ENCODE data around the gene C7orf57.

C7orf57 gene

GRCh38 chr7:48038815-48039506 lies 3.6 kb downstream of the C7orf57 start:
- Mint-ChIP-seq H3K27me3 (ENCODE audit: low read depth, poor library complexity) (peaks cover 55% of the 10 kb centered on the region), H3K4me1 (peaks cover 8% of the 10 kb centered on the region), H3K4me3 (no peak overlapping the region), H3K36me3 (ENCODE audit: low read depth) (no peaks in the 10 kb centered on the region), H3K27ac (no peak overlapping the region), H3K9me3 (no peaks in the 10 kb centered on the region)
- no peak for DNase-seq
- TF ChIP-seq CTCF (IDR thresholded peaks at IDR 0.05), result no peak

- H3K9me3 Mint-ChIP-seq, result no peaks in the 10 kb centered on the region
- no peak for DNase-seq
- no peak overlapping the region for H3K4me3 Mint-ChIP-seq
- peaks cover 17% of the 10 kb centered on the region for H3K4me1 Mint-ChIP-seq
- H3K27ac Mint-ChIP-seq, result no peak overlapping the region
- H3K36me3 Mint-ChIP-seq (ENCODE audit: low read depth), result no peaks in the 10 kb centered on the region
- H3K27me3 Mint-ChIP-seq (ENCODE audit: low read depth, poor library complexity), result peaks cover 43% of the 10 kb centered on the region
- no peak for TF ChIP-seq CTCF (IDR thresholded peaks at IDR 0.05)
Observed at GRCh38 chr7:48040944-48041652, 5.8 kb downstream of the C7orf57 start.

GRCh38 chr7:48041653-48041970 lies 6.3 kb downstream of the C7orf57 start:
- H3K36me3 Mint-ChIP-seq (ENCODE audit: low read depth), result no peaks in the 10 kb centered on the region
- no peak for DNase-seq
- H3K4me3 Mint-ChIP-seq, result no peak overlapping the region
- H3K4me1 Mint-ChIP-seq, result peaks cover 18% of the 10 kb centered on the region
- H3K9me3 Mint-ChIP-seq, result no peaks in the 10 kb centered on the region
- peaks cover 38% of the 10 kb centered on the region for H3K27me3 Mint-ChIP-seq (ENCODE audit: low read depth, poor library complexity)
- no peak overlapping the region for H3K27ac Mint-ChIP-seq
- no peak for TF ChIP-seq CTCF (IDR thresholded peaks at IDR 0.05)

DNA sequence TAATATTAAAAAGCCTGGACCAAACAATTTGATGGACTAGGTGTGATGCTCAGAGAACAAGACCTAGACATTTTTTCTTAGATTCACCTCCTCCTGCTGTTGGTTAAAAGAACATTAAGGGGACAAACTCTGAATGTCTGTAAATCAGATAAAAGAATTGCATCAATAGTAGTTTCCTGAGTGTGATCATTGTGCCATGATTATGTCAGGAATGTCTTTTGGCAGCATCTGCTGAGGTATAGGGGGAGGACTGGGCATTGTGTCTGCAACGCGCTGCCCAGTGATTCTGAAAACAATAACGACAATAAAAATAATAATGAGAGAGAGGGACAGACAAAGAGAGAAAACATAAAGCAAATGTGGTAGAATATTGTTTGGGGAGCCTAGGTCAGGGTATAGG lies 6.9 kb downstream of the C7orf57 start:
- H3K9me3 Mint-ChIP-seq, result no peaks in the 10 kb centered on the region

DNA sequence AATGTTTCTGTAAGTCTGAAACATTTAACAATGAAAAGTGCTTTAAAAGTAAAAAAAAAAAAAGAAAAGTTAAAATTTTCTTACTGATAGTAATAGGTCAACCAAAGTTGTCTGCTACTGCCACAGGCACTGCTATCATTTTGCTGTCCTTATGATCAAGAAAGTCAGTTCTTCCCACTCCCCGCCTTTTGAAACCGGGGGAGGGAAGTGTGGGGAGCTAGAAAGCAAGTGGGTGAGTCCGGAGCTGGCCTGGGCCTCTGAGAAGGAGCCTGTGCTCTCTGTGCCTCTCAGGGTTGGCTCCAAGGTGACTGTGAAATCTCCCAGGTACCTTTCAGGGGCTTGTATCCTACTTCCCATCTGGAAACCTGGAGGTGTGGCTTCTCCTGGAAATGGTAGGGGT lies 7.3 kb downstream of the C7orf57 start:
- peaks cover 18% of the 10 kb centered on the region for H3K4me1 Mint-ChIP-seq
- no peak for DNase-seq
- no peak for TF ChIP-seq CTCF (IDR thresholded peaks at IDR 0.05)
- no peak overlapping the region for H3K4me3 Mint-ChIP-seq
- peaks cover 27% of the 10 kb centered on the region for H3K27me3 Mint-ChIP-seq (ENCODE audit: low read depth, poor library complexity)
- no peak overlapping the region for H3K27ac Mint-ChIP-seq
- no peaks in the 10 kb centered on the region for H3K36me3 Mint-ChIP-seq (ENCODE audit: low read depth)
- no peaks in the 10 kb centered on the region for H3K9me3 Mint-ChIP-seq

More for the DNA sequence above, 6.9 kb downstream of the C7orf57 start:
- Mint-ChIP-seq H3K27me3 (ENCODE audit: low read depth, poor library complexity) (peaks cover 32% of the 10 kb centered on the region), H3K27ac (no peak overlapping the region), H3K4me1 (peaks cover 18% of the 10 kb centered on the region), H3K4me3 (no peak overlapping the region), H3K36me3 (ENCODE audit: low read depth) (no peaks in the 10 kb centered on the region)
- no peak for TF ChIP-seq CTCF (IDR thresholded peaks at IDR 0.05)
- DNase-seq, result no peak

Data from nephron progenitor cell (in vitro differentiated cells).